Endothelial cell of umbilical vein (primary cell): ENCODE measurements around the gene LMNA.

Experiments used
- EZH2 ChIP-seq: IDR thresholded peaks from 2 replicates; pipeline ENCODE4 v1.6.1; 2012; ENCODE audit warnings: borderline replicate concordance, low read depth, mild to moderate bottlenecking, moderate library complexity, low read length, inconsistent platforms; ENCODE audit not compliant: severe bottlenecking
- FOS ChIP-seq: IDR thresholded peaks from 2 replicates; pipeline ENCODE4 v1.6.1; 2011; ENCODE audit warnings: mild to moderate bottlenecking, low read length, moderate library complexity, borderline replicate concordance; ENCODE audit not compliant: insufficient read depth
- GATA2 ChIP-seq: IDR thresholded peaks from 2 replicates; pipeline ENCODE4 v1.7.0; 2011; ENCODE audit warnings: low read depth, mild to moderate bottlenecking, moderate library complexity, mixed read lengths, low read length; ENCODE audit not compliant: insufficient read length, insufficient read depth
- JUN ChIP-seq: IDR thresholded peaks from 2 replicates; pipeline ENCODE4 v1.6.1; 2011; ENCODE audit warnings: borderline replicate concordance, low read depth; ENCODE audit not compliant: insufficient read length, insufficient read depth
- MYC ChIP-seq: IDR thresholded peaks from one replicate; pipeline ENCODE4 v1.6.1; 2011; ENCODE audit warnings: mild to moderate bottlenecking, low read depth, low read length
- POLR2A ChIP-seq: IDR thresholded peaks from 2 replicates; pipeline ENCODE4 v1.6.1; 2012; ENCODE audit warnings: low read depth, mild to moderate bottlenecking, control low read depth, low read length
- POLR2AphosphoS5 ChIP-seq: IDR thresholded peaks from 2 replicates; pipeline ENCODE4 v1.6.1; 2012; ENCODE audit warnings: low read depth, mild to moderate bottlenecking, control low read depth, low read length, moderate library complexity; ENCODE audit not compliant: insufficient read depth
- TF ChIP-seq, protein P1 (sequence below), 2 donors: IDR thresholded peaks; 1 replicate in 1 of 2; 2 replicates in 1 of 2; pipeline ENCODE4 v1.5.1; 2011; ENCODE audit warnings: low read length in 2 of 2, mild to moderate bottlenecking in 2 of 2, moderate library complexity in 2 of 2, control low read depth in 1 of 2, inconsistent platforms in 1 of 2, low read depth in 1 of 2; ENCODE audit not compliant: insufficient read depth in 1 of 2; ENCODE audit errors: extremely low read depth in 1 of 2
- TF ChIP-seq, protein P2 (sequence below): IDR thresholded peaks from 2 replicates; pipeline ENCODE4 v1.6.1; 2011; ENCODE audit not compliant: insufficient read depth, insufficient read length

DNA sequence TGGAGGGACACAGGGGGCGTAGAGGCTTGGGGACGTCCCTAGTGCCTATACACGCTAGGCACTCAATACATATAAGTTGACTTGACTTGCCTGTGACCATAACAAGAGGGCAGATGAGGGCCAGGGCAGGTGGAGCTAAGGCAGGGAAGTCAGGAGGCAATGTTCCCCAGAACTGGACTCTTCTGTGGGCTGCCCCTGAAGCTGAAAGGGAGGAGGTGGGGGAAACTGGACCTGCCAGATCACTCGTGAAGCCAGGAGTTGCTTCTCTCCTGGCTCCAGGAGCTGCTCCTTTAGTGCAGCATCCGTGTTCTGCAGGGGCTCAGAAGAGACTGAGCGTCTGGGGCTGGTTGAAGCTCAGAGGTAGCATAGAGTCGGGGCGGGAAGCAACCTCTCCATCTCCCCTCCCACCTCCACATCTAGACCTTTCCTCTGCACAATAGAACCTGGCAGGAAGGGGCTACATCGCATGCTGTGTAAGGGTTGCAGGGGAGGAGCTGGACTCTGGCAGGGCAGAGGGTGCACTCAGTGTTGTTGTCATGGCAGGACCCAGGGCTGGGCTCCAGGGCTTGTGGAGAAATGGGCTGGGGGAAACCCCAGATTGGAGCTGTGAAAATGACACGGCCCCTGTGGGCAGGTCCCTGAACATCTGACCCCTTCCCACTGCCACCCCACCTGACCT is 36.0 kb downstream of the LMNA start:
- TF ChIP-seq, protein P1, sequence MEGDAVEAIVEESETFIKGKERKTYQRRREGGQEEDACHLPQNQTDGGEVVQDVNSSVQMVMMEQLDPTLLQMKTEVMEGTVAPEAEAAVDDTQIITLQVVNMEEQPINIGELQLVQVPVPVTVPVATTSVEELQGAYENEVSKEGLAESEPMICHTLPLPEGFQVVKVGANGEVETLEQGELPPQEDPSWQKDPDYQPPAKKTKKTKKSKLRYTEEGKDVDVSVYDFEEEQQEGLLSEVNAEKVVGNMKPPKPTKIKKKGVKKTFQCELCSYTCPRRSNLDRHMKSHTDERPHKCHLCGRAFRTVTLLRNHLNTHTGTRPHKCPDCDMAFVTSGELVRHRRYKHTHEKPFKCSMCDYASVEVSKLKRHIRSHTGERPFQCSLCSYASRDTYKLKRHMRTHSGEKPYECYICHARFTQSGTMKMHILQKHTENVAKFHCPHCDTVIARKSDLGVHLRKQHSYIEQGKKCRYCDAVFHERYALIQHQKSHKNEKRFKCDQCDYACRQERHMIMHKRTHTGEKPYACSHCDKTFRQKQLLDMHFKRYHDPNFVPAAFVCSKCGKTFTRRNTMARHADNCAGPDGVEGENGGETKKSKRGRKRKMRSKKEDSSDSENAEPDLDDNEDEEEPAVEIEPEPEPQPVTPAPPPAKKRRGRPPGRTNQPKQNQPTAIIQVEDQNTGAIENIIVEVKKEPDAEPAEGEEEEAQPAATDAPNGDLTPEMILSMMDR (IDR thresholded peaks at IDR 0.05; ENCODE audit: extremely low read depth in 1 of 2, insufficient read depth in 1 of 2, low read depth in 1 of 2, low read length in 2 of 2): no peak
- no peak for TF ChIP-seq POLR2AphosphoS5
- TF ChIP-seq, protein P2, sequence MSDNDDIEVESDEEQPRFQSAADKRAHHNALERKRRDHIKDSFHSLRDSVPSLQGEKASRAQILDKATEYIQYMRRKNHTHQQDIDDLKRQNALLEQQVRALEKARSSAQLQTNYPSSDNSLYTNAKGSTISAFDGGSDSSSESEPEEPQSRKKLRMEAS: no peak
- no peak for TF ChIP-seq EZH2
- no peak for TF ChIP-seq POLR2A
- no peak for TF ChIP-seq MYC
- no peak for TF ChIP-seq GATA2
- TF ChIP-seq FOS: no peak
- TF ChIP-seq JUN: no peak
